GM13976 (cell line): ENCODE results near the gene RSPRY1.

ENCODE experiments used
- DNase-seq: peaks from one replicate; pipeline ENCODE4 v3.0.0; 2012; ENCODE audit warnings: low spot score
- CTCF ChIP-seq: IDR thresholded peaks from 2 replicates; pipeline ENCODE4 v1.5.1; 2012; ENCODE audit warnings: borderline replicate concordance, mild to moderate bottlenecking; ENCODE audit not compliant: insufficient read depth; ENCODE audit errors: extremely low read depth, missing control alignments, control extremely low read depth
- in situ Hi-C: fragments of 300-500 bp; cut with MboI; formaldehyde crosslinking; loops from one replicate; pipeline ENCODE4 v1.12.0; 2022; ENCODE audit warnings: low sequenced_read_pairs, mixed read lengths, inconsistent platforms; ENCODE audit not compliant: unreplicated experiment

Gene RSPRY1

GRCh38 chr16:57278494-57278893 is 92.4 kb downstream of the RSPRY1 start:
- in situ Hi-C loops, result no loop called here
- no peak for TF ChIP-seq CTCF
- DNase-seq, result no peak

- no peak for DNase-seq
- in situ Hi-C loops, result no loop called here
- TF ChIP-seq CTCF, result no peak
These were observed 93.9 kb downstream of the RSPRY1 start for GRCh38 chr16:57279780-57280638.

GRCh38 chr16:57281791-57282190 is 95.7 kb downstream of the RSPRY1 start:
- no peak for TF ChIP-seq CTCF
- in situ Hi-C loops, result no loop called here
- DNase-seq, result no peak

GRCh38 chr16:57282510-57283213 is 96.5 kb downstream of the RSPRY1 start:
- in situ Hi-C loops, result no loop called here

GRCh38 chr16:57283214-57283958 is 97.3 kb downstream of the RSPRY1 start:
- no peak for TF ChIP-seq CTCF
- DNase-seq, result no peak
- in situ Hi-C loops, result no loop called here

More at GRCh38 chr16:57282510-57283213, 96.5 kb downstream of the RSPRY1 start:
- no peak for DNase-seq
- TF ChIP-seq CTCF, result no peak

GRCh38 chr16:57283959-57284208 is 97.8 kb downstream of the RSPRY1 start:
- no peak for DNase-seq
- in situ Hi-C loops, result no loop called here
- no peak for TF ChIP-seq CTCF
